Endothelial cell of umbilical vein (primary cell): ENCODE results near the gene POTEI. TPM values are rescaled to one million over a fixed set of nuclear protein-coding genes. Genes with fewer than 3 reads are reported as not detected.
A peak's percentile ranks its signal among the peaks of the same experiment; 100 is the strongest.
"Not testable (repeated sequence)": the region's sequence is repeated elsewhere in the genome, so short reads cannot be mapped to it uniquely, and the experiment has no call there.

Experiments
- BruUV-seq: library from RNA; stranded (reverse); fragments of 400-500 nt; replicated peaks from 2 replicates; lab custom pipeline; 2021; lab: Mats Ljungman, UMichigan
- CTCF ChIA-PET: fragments of 300-600, 350-600 bp; sonication (Branson Sonifier 250); formaldehyde crosslinking; loops from one replicate; lab custom pipeline; 2021; ENCODE audit warnings: antibody characterized with exemption, inconsistent platforms; lab: Charles Lee
- POLR2A ChIA-PET: fragments of 300-600, 350-600 bp; sonication (Branson Sonifier 250); formaldehyde crosslinking; loops from one replicate; lab custom pipeline; 2021; ENCODE audit warnings: antibody characterized with exemption, inconsistent platforms; lab: Charles Lee
- DNase-seq: peaks from one replicate; pipeline ENCODE4 v3.0.0-alpha.2; 2011; ENCODE audit warnings: low read depth, low spot score
- FAIRE-seq: peaks from 2 replicates; lab custom pipeline; 2011; peaks lifted over from hg19 to GRCh38; lab: Jason Lieb, UNC
- H2AFZ ChIP-seq: 2 replicates; pipeline ENCODE4 v1.6.0; 2012; ENCODE audit warnings: low read depth, low read length, control low read depth, inconsistent platforms
- H3K27ac ChIP-seq: 2 replicates; pipeline ENCODE4 v1.5.1; 2011; ENCODE audit warnings: low read depth, mild to moderate bottlenecking, control low read depth, low read length, moderate library complexity; ENCODE audit not compliant: insufficient read depth
- H3K27me3 ChIP-seq, 2 experiments: 2 replicates each; pipeline versions ENCODE4 v1.6.0 to v1.6.1; 2011; ENCODE audit warnings: low read length in 2 of 2, mixed read lengths in 1 of 2; ENCODE audit not compliant: control insufficient read depth in 2 of 2, insufficient read depth in 2 of 2
- H3K36me3 ChIP-seq, 2 experiments: 2 replicates in 1 of 2; 3 replicates in 1 of 2; pipeline ENCODE4 v1.5.1; 2011; ENCODE audit warnings: low read length in 2 of 2, mild to moderate bottlenecking in 1 of 2, moderate library complexity in 1 of 2; ENCODE audit not compliant: control insufficient read depth in 2 of 2, insufficient read depth in 2 of 2; ENCODE audit errors: extremely low read depth in 1 of 2
- H3K4me1 ChIP-seq: 3 replicates; pipeline ENCODE4 v1.5.1; 2011; ENCODE audit warnings: mild to moderate bottlenecking, low read length; ENCODE audit not compliant: control insufficient read depth, insufficient read depth; ENCODE audit errors: extremely low read depth
- H3K4me2 ChIP-seq: 2 replicates; pipeline ENCODE4 v1.6.1; 2011; ENCODE audit warnings: low read length, control low read depth, mixed read lengths; ENCODE audit not compliant: insufficient read depth
- H3K4me3 ChIP-seq, 3 experiments: fragments of 200-600 bp in 1 of 3; sonication (generic), shearing (Covaris generic) in 1 of 3; replicated peaks in 1 of 3; 2 replicates each; pipeline ENCODE4 v1.5.1; 2011 to 2016; ENCODE audit warnings: control low read depth in 3 of 3, low read length in 3 of 3, mild to moderate bottlenecking in 2 of 3, inconsistent platforms in 1 of 3, low read depth in 1 of 3, moderate library complexity in 1 of 3; ENCODE audit not compliant: insufficient read depth in 1 of 3
- H3K79me2 ChIP-seq: 2 replicates; pipeline ENCODE4 v1.6.0; 2012; ENCODE audit warnings: low read length, inconsistent platforms; ENCODE audit not compliant: control insufficient read depth, insufficient read depth
- H3K9ac ChIP-seq: replicated peaks from 2 replicates; pipeline ENCODE3; 2011; ENCODE audit warnings: low read length, control low read depth; ENCODE audit not compliant: insufficient read depth; ENCODE audit errors: extremely low read depth
- H3K9me1 ChIP-seq: replicated peaks from 3 replicates; pipeline ENCODE4 v1.6.0; 2011; ENCODE audit warnings: mild to moderate bottlenecking, low read length; ENCODE audit not compliant: control insufficient read depth, insufficient read depth; ENCODE audit errors: extremely low read depth
- H3K9me3 ChIP-seq: replicated peaks from 2 replicates; pipeline ENCODE4 v1.5.1; 2012; ENCODE audit warnings: low read length, inconsistent platforms; ENCODE audit not compliant: control insufficient read depth, insufficient read depth
- H4K20me1 ChIP-seq: replicated peaks from 2 replicates; pipeline ENCODE3; 2011; ENCODE audit warnings: mild to moderate bottlenecking, low read length; ENCODE audit not compliant: control insufficient read depth, insufficient read depth; ENCODE audit errors: extremely low read depth
- dilution Hi-C: fragments of 300-500 bp; cut with MboI; formaldehyde crosslinking; loops from one replicate; pipeline ENCODE4 v1.15.0; 2019; ENCODE audit warnings: low sequenced_read_pairs; ENCODE audit not compliant: extremely low pct_ligation_motif_present
- intact Hi-C: fragments of 100-400 bp; cut with micrococcal nuclease; formaldehyde crosslinking; loops from one replicate; pipeline ENCODE4 v1.10.0; 2022
- polyA plus RNA-seq, 4 experiments: library from polyadenylated mRNA; depleted of rRNA in 3 of 4; stranded (reverse) in 3 of 4; unstranded in 1 of 4; fragments of >200 nt; gene quantifications; 2 replicates each; pipeline versions ENCODE4 v1.2.1 to v1.2.3, GENCODE V29; 2011 to 2012; ENCODE audit warnings: missing spikeins in 1 of 4
- total RNA-seq: library from RNA; stranded (reverse); gene quantifications from 2 replicates; pipeline ENCODE4 v1.2.3, GENCODE V29; 2021

Gene POTEI
- total and polyA plus RNA-seq, 2 donors (not counting 3 experiments of a cell fraction or from before 2014, with no cell fraction given) = 0.10 to 0.13 TPM

DNA sequence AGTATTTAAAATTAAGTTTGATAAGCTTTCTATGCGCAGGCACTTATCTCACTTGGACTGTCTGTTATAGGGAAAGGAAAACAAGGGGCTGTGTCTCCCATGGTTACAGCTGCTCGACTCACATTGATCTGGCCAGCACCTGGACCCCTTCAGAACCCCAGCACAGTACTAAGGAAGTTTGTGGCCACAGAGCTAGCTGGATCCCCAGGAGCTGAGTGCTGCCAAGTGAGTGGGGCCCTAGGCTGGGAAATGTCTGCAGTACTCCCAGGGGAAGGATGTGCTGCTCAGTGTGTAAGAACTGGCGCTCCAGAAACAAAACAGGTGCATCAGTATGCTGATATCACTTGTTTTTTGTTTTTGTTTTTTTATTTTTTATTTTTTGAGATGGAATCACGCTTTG, 21.1 kb upstream of the POTEI start:
- DNase-seq, intact Hi-C loops, POLR2A ChIA-PET, H2AFZ ChIP-seq, H3K9ac ChIP-seq, H3K79me2 ChIP-seq, H3K4me1 ChIP-seq, H3K4me3 ChIP-seq, H3K4me2 ChIP-seq, H3K9me1 ChIP-seq, CTCF ChIA-PET, H4K20me1 ChIP-seq, H3K27ac ChIP-seq, BruUV-seq, H3K36me3 ChIP-seq, H3K27me3 ChIP-seq, dilution Hi-C loops, H3K9me3 ChIP-seq: not testable (repeated sequence)
- FAIRE-seq = peak; percentile 35

GRCh38 chr2:130529545-130529944, 20.4 kb upstream of the POTEI start:
- H3K9ac ChIP-seq, dilution Hi-C loops, FAIRE-seq, H3K36me3 ChIP-seq, H3K79me2 ChIP-seq, H3K27me3 ChIP-seq, H2AFZ ChIP-seq, intact Hi-C loops, H3K9me3 ChIP-seq, H3K9me1 ChIP-seq, H4K20me1 ChIP-seq, H3K4me1 ChIP-seq, H3K27ac ChIP-seq, POLR2A ChIA-PET, H3K4me3 ChIP-seq, CTCF ChIA-PET, H3K4me2 ChIP-seq, DNase-seq, BruUV-seq: not testable (repeated sequence)

- dilution Hi-C loops, H3K4me2 ChIP-seq, intact Hi-C loops, H3K27ac ChIP-seq, H3K27me3 ChIP-seq, DNase-seq, H3K4me3 ChIP-seq, POLR2A ChIA-PET, CTCF ChIA-PET, H3K9ac ChIP-seq, H3K4me1 ChIP-seq, H3K36me3 ChIP-seq, H2AFZ ChIP-seq, BruUV-seq, H3K9me3 ChIP-seq, H3K79me2 ChIP-seq, H3K9me1 ChIP-seq, H4K20me1 ChIP-seq: not testable (repeated sequence)
- peak; percentile 97 for FAIRE-seq
These were observed 18.3 kb upstream of the POTEI start for GRCh38 chr2:130527365-130527967.

DNA sequence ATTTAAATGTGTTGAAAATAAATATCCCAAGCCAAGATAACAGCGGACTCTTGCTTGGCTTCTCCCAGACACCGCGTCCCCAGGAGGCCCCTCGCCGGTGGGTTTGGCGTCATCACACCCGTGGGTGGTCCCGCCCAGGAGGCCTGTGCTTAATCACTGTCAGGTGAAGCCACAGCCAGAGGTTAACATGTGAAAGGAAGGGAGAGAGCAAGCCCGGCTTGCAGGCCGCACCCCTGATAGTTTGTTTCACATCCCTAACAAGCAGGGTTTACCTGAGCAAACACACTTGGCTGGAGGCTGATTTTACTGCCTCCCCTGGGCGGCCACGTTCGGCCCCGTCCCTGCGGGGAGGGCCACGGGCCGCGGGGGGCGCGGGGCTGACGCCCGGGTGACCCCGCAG, 13.3 kb upstream of the POTEI start:
- POLR2A ChIA-PET, CTCF ChIA-PET, FAIRE-seq: not testable (repeated sequence)

More for the DNA sequence above, 13.3 kb upstream of the POTEI start:
- H3K27me3 ChIP-seq, H3K27ac ChIP-seq, H3K9me3 ChIP-seq, intact Hi-C loops, H3K4me1 ChIP-seq, H3K9me1 ChIP-seq, H4K20me1 ChIP-seq, H3K36me3 ChIP-seq, dilution Hi-C loops, H3K79me2 ChIP-seq, DNase-seq, H2AFZ ChIP-seq, BruUV-seq, H3K4me3 ChIP-seq, H3K4me2 ChIP-seq, H3K9ac ChIP-seq: not testable (repeated sequence)
